HFFc6 (cell line): ENCODE data around the gene TWIST1. TPM values are rescaled to one million over a fixed set of nuclear protein-coding genes. Genes with fewer than 3 reads are reported as not detected.
A peak's percentile ranks its signal among the peaks of the same experiment; 100 is the strongest.

ENCODE experiments used
- DNase-seq: peaks from one replicate; pipeline ENCODE4 v3.0.0-alpha.2; 2018
- H3K27ac Mint-ChIP-seq: 2 replicates; pipeline ENCODE4 v1.8.0; 2020; ENCODE audit warnings: mild to moderate bottlenecking, mixed read lengths
- H3K27me3 Mint-ChIP-seq: 2 replicates; pipeline ENCODE4 v1.8.0; 2021; ENCODE audit warnings: mild to moderate bottlenecking, moderate library complexity, mixed read lengths; ENCODE audit not compliant: insufficient read depth
- H3K36me3 Mint-ChIP-seq: 2 replicates; pipeline ENCODE4 v1.8.0; 2021; ENCODE audit warnings: low read depth, mixed read lengths
- H3K4me1 Mint-ChIP-seq: 2 replicates; pipeline ENCODE4 v1.8.0; 2020; ENCODE audit warnings: low read depth, mixed read lengths
- H3K4me3 Mint-ChIP-seq: 2 replicates; pipeline ENCODE4 v1.8.0; 2020; ENCODE audit warnings: mild to moderate bottlenecking, moderate library complexity, mixed read lengths
- H3K9me3 Mint-ChIP-seq: 2 replicates; pipeline ENCODE4 v1.8.0; 2020; ENCODE audit warnings: mild to moderate bottlenecking, mixed read lengths
- CTCF ChIP-seq: fragments of 200-600 bp; sonication (generic); IDR thresholded peaks from 2 replicates; pipeline ENCODE4 v1.5.0; 2021; ENCODE audit warnings: antibody characterized with exemption, mild to moderate bottlenecking
- total RNA-seq, 6 experiments: library from RNA; stranded (reverse); fragmentation: NEBNext Ultra II Directional; extraction: Animal tissue kit (Norgen Biotek cat#: 25700); gene quantifications; 2 replicates in 1 of 6; 3 replicates in 5 of 6; pipeline ENCODE4 v1.2.3, GENCODE V29; 2021

Gene TWIST1
- total RNA-seq, 6 experiments from 2014 or later: 37.7 to 47.8 (median 46.9) TPM

GRCh38 chr7:19090526-19090925 is 26.9 kb downstream of the TWIST1 start:
- Mint-ChIP-seq H3K4me1 (peaks cover 40% of the 10 kb centered on the region), H3K4me3 (peak overlapping the region; percentile 55; the same call in 1 of the 2 replicates), H3K27me3 (no peaks in the 10 kb centered on the region), H3K27ac (no peak overlapping the region; the same call in 1 of the 2 replicates), H3K36me3 (peaks cover 5% of the 10 kb centered on the region; the same call in 1 of the 2 replicates), H3K9me3 (0 out of 2 replicates have a peak, but pooled peaks cover 7% of the 10 kb centered on the region)
- TF ChIP-seq CTCF: no peak
- DNase-seq: no peak

GRCh38 chr7:19089797-19090196 is 27.6 kb downstream of the TWIST1 start:
- TF ChIP-seq CTCF: no peak
- H3K4me3 Mint-ChIP-seq: no peak overlapping the region
- H3K36me3 Mint-ChIP-seq: peaks cover 5% of the 10 kb centered on the region; the same call in 1 of the 2 replicates
- H3K9me3 Mint-ChIP-seq: 0 out of 2 replicates have a peak, but pooled peaks cover 7% of the 10 kb centered on the region
- H3K4me1 Mint-ChIP-seq: peaks cover 33% of the 10 kb centered on the region
- DNase-seq: no peak
- H3K27ac Mint-ChIP-seq: no peak overlapping the region
- no peaks in the 10 kb centered on the region for H3K27me3 Mint-ChIP-seq

- 0 out of 2 replicates have a peak, but pooled peaks cover 7% of the 10 kb centered on the region for H3K9me3 Mint-ChIP-seq
- TF ChIP-seq CTCF: no peak
Observed at GRCh38 chr7:19089378-19089777, 28.1 kb downstream of the TWIST1 start.

GRCh38 chr7:19080093-19080492 is 37.3 kb downstream of the TWIST1 start:
- Mint-ChIP-seq H3K27ac (no peak overlapping the region), H3K36me3 (0 out of 2 replicates have a peak, but pooled peaks cover 4% of the 10 kb centered on the region), H3K9me3 (no peaks in the 10 kb centered on the region), H3K4me1 (peaks cover 22% of the 10 kb centered on the region), H3K27me3 (no peaks in the 10 kb centered on the region), H3K4me3 (no peak overlapping the region)
- no peak for DNase-seq
- TF ChIP-seq CTCF: no peak

More at GRCh38 chr7:19089378-19089777, 28.1 kb downstream of the TWIST1 start:
- Mint-ChIP-seq H3K27ac (no peak overlapping the region), H3K4me3 (no peak overlapping the region), H3K4me1 (peaks cover 28% of the 10 kb centered on the region), H3K27me3 (no peaks in the 10 kb centered on the region), H3K36me3 (peaks cover 5% of the 10 kb centered on the region; the same call in 1 of the 2 replicates)
- DNase-seq: no peak

- DNase-seq: peak; percentile 34
- Mint-ChIP-seq H3K4me3 (peak overlapping the region; percentile 31; the same call in 1 of the 2 replicates), H3K27ac (peak overlapping the region; percentile 17; the same call in 1 of the 2 replicates), H3K36me3 (0 out of 2 replicates have a peak, but pooled peaks cover 4% of the 10 kb centered on the region), H3K9me3 (no peaks in the 10 kb centered on the region), H3K4me1 (peaks cover 22% of the 10 kb centered on the region), H3K27me3 (no peaks in the 10 kb centered on the region)
- TF ChIP-seq CTCF: no peak
Observed at GRCh38 chr7:19079066-19079465, 38.4 kb downstream of the TWIST1 start.
